Measurements from ENCODE around the gene NKAIN2. TPM values are rescaled to one million over a fixed set of nuclear protein-coding genes. Genes with fewer than 3 reads are reported as not detected.

NKAIN2 gene
- total and polyA plus RNA-seq, 8 donors = 9.5 to 23.4 (median 18.9) TPM; not detected in 2

- Histone ChIP-seq H3K27me3 (no peaks in the 10 kb centered on the region), H3K36me3 (no peaks in the 10 kb centered on the region), H3K9me3 (no peaks in the 10 kb centered on the region), H3K4me3 (no peak overlapping the region), H3K27ac (no peak overlapping the region), H3K4me1 (no peaks in the 10 kb centered on the region)
- TF ChIP-seq, protein P1, sequence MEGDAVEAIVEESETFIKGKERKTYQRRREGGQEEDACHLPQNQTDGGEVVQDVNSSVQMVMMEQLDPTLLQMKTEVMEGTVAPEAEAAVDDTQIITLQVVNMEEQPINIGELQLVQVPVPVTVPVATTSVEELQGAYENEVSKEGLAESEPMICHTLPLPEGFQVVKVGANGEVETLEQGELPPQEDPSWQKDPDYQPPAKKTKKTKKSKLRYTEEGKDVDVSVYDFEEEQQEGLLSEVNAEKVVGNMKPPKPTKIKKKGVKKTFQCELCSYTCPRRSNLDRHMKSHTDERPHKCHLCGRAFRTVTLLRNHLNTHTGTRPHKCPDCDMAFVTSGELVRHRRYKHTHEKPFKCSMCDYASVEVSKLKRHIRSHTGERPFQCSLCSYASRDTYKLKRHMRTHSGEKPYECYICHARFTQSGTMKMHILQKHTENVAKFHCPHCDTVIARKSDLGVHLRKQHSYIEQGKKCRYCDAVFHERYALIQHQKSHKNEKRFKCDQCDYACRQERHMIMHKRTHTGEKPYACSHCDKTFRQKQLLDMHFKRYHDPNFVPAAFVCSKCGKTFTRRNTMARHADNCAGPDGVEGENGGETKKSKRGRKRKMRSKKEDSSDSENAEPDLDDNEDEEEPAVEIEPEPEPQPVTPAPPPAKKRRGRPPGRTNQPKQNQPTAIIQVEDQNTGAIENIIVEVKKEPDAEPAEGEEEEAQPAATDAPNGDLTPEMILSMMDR (IDR thresholded peaks at IDR 0.05) = no peak
- DNase-seq (no peak), ATAC-seq (no peak)
- intact Hi-C loops (cut with DNase I) = no loop called here
Observed at GRCh38 chr6:124073820-124074587, 270.3 kb downstream of the NKAIN2 start.

DNA sequence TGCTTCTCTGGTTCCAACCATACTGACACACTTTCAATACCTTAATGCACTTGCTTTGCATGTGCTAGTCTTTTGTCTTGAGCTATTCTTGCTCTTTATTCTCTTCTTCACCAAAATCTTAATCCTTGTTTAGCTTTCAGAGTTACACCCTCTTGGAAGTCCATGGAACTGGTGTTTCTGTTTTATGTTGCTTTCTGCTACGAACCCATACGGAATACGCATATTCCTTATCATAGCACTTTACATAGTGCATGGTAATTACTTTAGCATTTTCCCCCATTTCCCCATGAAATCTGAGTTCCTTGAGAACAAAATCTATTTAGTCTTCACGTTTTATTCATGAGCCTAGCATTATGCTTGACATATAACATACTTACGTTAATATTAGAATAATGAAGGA lies 270.9 kb downstream of the NKAIN2 start:
- H3K27ac ChIP-seq = no peak overlapping the region
- no peaks in the 10 kb centered on the region for H3K27me3 ChIP-seq
- no peak overlapping the region for H3K4me3 ChIP-seq
- no peak for DNase-seq
- no peaks in the 10 kb centered on the region for H3K9me3 ChIP-seq
- intact Hi-C loops (cut with DNase I) = no loop called here
- ATAC-seq = no peak
- H3K4me1 ChIP-seq = no peaks in the 10 kb centered on the region
- H3K36me3 ChIP-seq = no peaks in the 10 kb centered on the region
- TF ChIP-seq, protein P1 (IDR thresholded peaks at IDR 0.05) = no peak

DNA sequence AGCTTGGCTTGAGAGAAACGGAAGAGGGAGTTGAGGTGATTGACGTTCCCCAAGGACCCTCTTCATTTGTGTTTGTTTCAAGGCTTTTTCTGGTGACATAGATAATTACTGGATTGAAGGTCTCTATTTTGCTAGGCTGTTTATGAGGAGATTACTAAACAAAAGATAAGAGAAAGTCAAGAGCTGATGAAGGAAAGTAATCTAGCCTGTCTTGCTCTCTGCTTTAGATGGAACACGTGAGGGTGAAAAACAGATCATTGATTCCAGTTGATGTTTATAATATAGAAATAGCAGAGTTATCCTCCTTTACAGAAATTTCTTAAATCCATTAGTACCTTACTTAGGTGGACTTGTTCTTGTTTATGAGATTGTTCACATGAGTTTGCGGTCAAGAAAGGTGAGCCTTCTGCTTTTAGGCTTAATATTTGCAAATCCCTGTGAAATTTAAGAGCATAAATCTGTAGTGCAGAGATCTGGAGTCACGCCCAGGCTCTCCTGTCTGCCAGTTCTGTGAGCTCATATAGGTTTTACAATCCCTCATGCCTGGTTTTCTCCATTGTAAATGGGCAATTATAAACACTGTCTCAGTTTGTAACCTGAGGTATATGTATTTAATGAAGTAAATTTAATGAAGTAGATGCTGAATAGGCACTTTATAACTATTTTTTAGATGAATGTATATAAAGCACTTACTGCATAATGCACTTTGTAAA lies 272.8 kb downstream of the NKAIN2 start:
- TF ChIP-seq, protein P1 (IDR thresholded peaks at IDR 0.05) = no peak
- H3K27me3 ChIP-seq = no peaks in the 10 kb centered on the region
- DNase-seq = peak in 1 of 4 donors; percentile 41
- H3K9me3 ChIP-seq = no peaks in the 10 kb centered on the region
- no peak for ATAC-seq
- no peaks in the 10 kb centered on the region for H3K4me1 ChIP-seq
- intact Hi-C loops (cut with DNase I) = no loop called here
- no peak overlapping the region for H3K27ac ChIP-seq
- no peak overlapping the region for H3K4me3 ChIP-seq
- no peaks in the 10 kb centered on the region for H3K36me3 ChIP-seq

DNA sequence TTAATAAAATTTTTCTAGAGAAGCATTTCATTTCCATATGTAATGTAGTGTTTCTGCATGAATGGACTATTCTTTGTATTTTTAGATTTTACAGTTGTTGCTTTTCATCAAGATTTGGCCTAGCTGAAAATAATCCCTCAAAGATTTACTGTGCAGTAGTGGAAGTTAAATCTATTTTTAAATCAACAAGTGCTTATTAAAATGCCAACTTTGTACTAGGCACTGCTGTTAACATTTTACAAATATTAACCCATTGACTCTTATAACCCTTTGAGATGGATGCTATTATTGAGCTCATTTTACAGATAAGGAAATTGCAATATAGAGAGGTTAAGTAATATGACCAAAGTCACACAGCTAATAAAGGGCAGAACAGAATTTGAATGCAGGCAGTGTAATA lies 274.5 kb downstream of the NKAIN2 start:
- no peaks in the 10 kb centered on the region for H3K27me3 ChIP-seq
- DNase-seq (no peak), ATAC-seq (no peak)
- H3K4me3 ChIP-seq = no peak overlapping the region
- H3K9me3 ChIP-seq = no peaks in the 10 kb centered on the region
- H3K4me1 ChIP-seq = no peaks in the 10 kb centered on the region
- TF ChIP-seq, protein P1 (IDR thresholded peaks at IDR 0.05) = no peak
- H3K36me3 ChIP-seq = no peaks in the 10 kb centered on the region
- H3K27ac ChIP-seq = no peak overlapping the region
- intact Hi-C loops (cut with DNase I) = no loop called here

GRCh38 chr6:124080483-124080882 lies 276.8 kb downstream of the NKAIN2 start:
- intact Hi-C loops (cut with DNase I) = no loop called here
- Histone ChIP-seq H3K4me3 (no peak overlapping the region), H3K27ac (no peak overlapping the region), H3K4me1 (no peaks in the 10 kb centered on the region), H3K36me3 (no peaks in the 10 kb centered on the region), H3K27me3 (no peaks in the 10 kb centered on the region), H3K9me3 (no peaks in the 10 kb centered on the region)
- ATAC-seq (no peak), DNase-seq (no peak)
- TF ChIP-seq, protein P1 (IDR thresholded peaks at IDR 0.05) = no peak
